ENCODE results near the gene KDM1A.

- TF ChIP-seq CTCF (IDR thresholded peaks at IDR 0.05) (no peak), ZFX (IDR thresholded peaks at IDR 0.05; ENCODE audit: borderline replicate concordance) (no peak)
These were observed 73.2 kb downstream of the KDM1A start for GRCh38 chr1:23092447-23092846.
